Measurements from ENCODE around the gene TM6SF1. TPM values are rescaled to one million over a fixed set of nuclear protein-coding genes. Genes with fewer than 3 reads are reported as not detected.
"Not testable (repeated sequence)": the region's sequence is repeated elsewhere in the genome, so short reads cannot be mapped to it uniquely, and the experiment has no call there.

The TM6SF1 gene
- total and polyA plus RNA-seq, 4 donors, result 0.65 to 2.1 (median 1.3) TPM

GRCh38 chr15:83088876-83089275, 18.6 kb upstream of the TM6SF1 start:
- no peak for TF ChIP-seq FOXA2 (IDR thresholded peaks at IDR 0.05)
- TF ChIP-seq HNF4G (IDR thresholded peaks at IDR 0.05), result no peak
- no peak for TF ChIP-seq NR2F2 (IDR thresholded peaks at IDR 0.05)
- Histone ChIP-seq H3K4me1 (ENCODE audit: control insufficient read depth in 4 of 4, insufficient read depth in 4 of 4, low read length in 3 of 4) (no peaks in the 10 kb centered on the region), H3K4me3 (ENCODE audit: low read depth in 1 of 3, low read length in 3 of 3) (no peak overlapping the region), H3K27me3 (ENCODE audit: control insufficient read depth in 4 of 4, insufficient read depth in 4 of 4, low read length in 3 of 4) (no peaks in the 10 kb centered on the region), H3K9ac (ENCODE audit: low read depth in 1 of 2, low read length in 2 of 2) (no peak overlapping the region), H3K36me3 (ENCODE audit: control insufficient read depth in 4 of 4, insufficient read depth in 3 of 4, low read depth in 1 of 4, low read length in 3 of 4) (no peaks in the 10 kb centered on the region), H3K27ac (ENCODE audit: low read depth in 1 of 2, low read length in 2 of 2) (no peak overlapping the region), H3K9me3 (ENCODE audit: control insufficient read depth in 4 of 4, low read length in 3 of 4) (no peaks in the 10 kb centered on the region)
- DNase-seq (ENCODE audit: low spot score), result no peak
- WGBS, result 86% methylated on average over 2 of the region's 2 CpGs

GRCh38 chr15:83090465-83090864, 17.0 kb upstream of the TM6SF1 start:
- no peaks in the 10 kb centered on the region for H3K9me3 ChIP-seq (ENCODE audit: control insufficient read depth in 4 of 4, low read length in 3 of 4)
- H3K27ac ChIP-seq (ENCODE audit: low read depth in 1 of 2, low read length in 2 of 2), result no peak overlapping the region
- no peak for DNase-seq (ENCODE audit: low spot score)
- H3K4me1 ChIP-seq (ENCODE audit: control insufficient read depth in 4 of 4, insufficient read depth in 4 of 4, low read length in 3 of 4), result no peaks in the 10 kb centered on the region
- H3K9ac ChIP-seq (ENCODE audit: low read depth in 1 of 2, low read length in 2 of 2), result no peak overlapping the region
- WGBS, result 48% methylated on average over 4 of the region's 4 CpGs
- TF ChIP-seq REST (IDR thresholded peaks at IDR 0.05), result no peak
- no peak for TF ChIP-seq FOXA1 (IDR thresholded peaks at IDR 0.05)
- TF ChIP-seq EGR1 (IDR thresholded peaks at IDR 0.05; ENCODE audit: low read depth in 2 of 2), result no peak
- TF ChIP-seq RAD21 (IDR thresholded peaks at IDR 0.05), result no peak
- no peak for TF ChIP-seq CTCF (IDR thresholded peaks at IDR 0.05; ENCODE audit: low read depth, low read length, missing input control)
- TF ChIP-seq RXRA (IDR thresholded peaks at IDR 0.05), result no peak
- no peak for TF ChIP-seq FOXA2 (IDR thresholded peaks at IDR 0.05)
- no peak for TF ChIP-seq GABPA (IDR thresholded peaks at IDR 0.05 in 1 of 2, conservative IDR thresholded peaks at IDR 0.05 in 1 of 2)
- TF ChIP-seq MAX (IDR thresholded peaks at IDR 0.05), result no peak
- no peak for TF ChIP-seq HNF4A (conservative IDR thresholded peaks at IDR 0.05)
- no peak for TF ChIP-seq NR2F2 (IDR thresholded peaks at IDR 0.05)
- TF ChIP-seq ATF3 (IDR thresholded peaks at IDR 0.05), result no peak
- TF ChIP-seq JUND (IDR thresholded peaks at IDR 0.05), result no peak
- TF ChIP-seq YY1 (IDR thresholded peaks at IDR 0.05), result no peak
- TF ChIP-seq TAF1 (conservative IDR thresholded peaks at IDR 0.05), result no peak
- TF ChIP-seq SP1 (IDR thresholded peaks at IDR 0.05), result no peak
- H3K4me3 ChIP-seq (ENCODE audit: low read depth in 1 of 3, low read length in 3 of 3), result no peak overlapping the region
- H3K36me3 ChIP-seq (ENCODE audit: control insufficient read depth in 4 of 4, insufficient read depth in 3 of 4, low read depth in 1 of 4, low read length in 3 of 4), result no peaks in the 10 kb centered on the region
- H3K27me3 ChIP-seq (ENCODE audit: control insufficient read depth in 4 of 4, insufficient read depth in 4 of 4, low read length in 3 of 4), result no peaks in the 10 kb centered on the region

- not testable (repeated sequence) for H3K4me3 ChIP-seq (ENCODE audit: low read depth in 1 of 3, low read length in 3 of 3); H3K27me3 ChIP-seq (ENCODE audit: control insufficient read depth in 4 of 4, insufficient read depth in 4 of 4, low read length in 3 of 4); DNase-seq (ENCODE audit: low spot score); H3K4me1 ChIP-seq (ENCODE audit: control insufficient read depth in 4 of 4, insufficient read depth in 4 of 4, low read length in 3 of 4); H3K36me3 ChIP-seq (ENCODE audit: control insufficient read depth in 4 of 4, insufficient read depth in 3 of 4, low read depth in 1 of 4, low read length in 3 of 4); H3K9ac ChIP-seq (ENCODE audit: low read depth in 1 of 2, low read length in 2 of 2); H3K9me3 ChIP-seq (ENCODE audit: control insufficient read depth in 4 of 4, low read length in 3 of 4)
- peak overlapping the region in 1 of 2 donors; percentile 10 for H3K27ac ChIP-seq (ENCODE audit: low read depth in 1 of 2, low read length in 2 of 2)
- WGBS, result 81% methylated on average over 3 of the region's 3 CpGs
These were observed 15.5 kb upstream of the TM6SF1 start for GRCh38 chr15:83091965-83092308.
